Dedifferentiated amniotic fluid mesenchymal stem cell (primary cell): ENCODE measurements around the gene DLG5.
A peak's percentile ranks its signal among the peaks of the same experiment; 100 is the strongest.

ENCODE experiments used
- DNase-seq: peaks from one replicate; pipeline ENCODE4 v3.0.0-alpha.2; 2016; ENCODE audit errors: extremely low spot score

Gene DLG5, protein sequence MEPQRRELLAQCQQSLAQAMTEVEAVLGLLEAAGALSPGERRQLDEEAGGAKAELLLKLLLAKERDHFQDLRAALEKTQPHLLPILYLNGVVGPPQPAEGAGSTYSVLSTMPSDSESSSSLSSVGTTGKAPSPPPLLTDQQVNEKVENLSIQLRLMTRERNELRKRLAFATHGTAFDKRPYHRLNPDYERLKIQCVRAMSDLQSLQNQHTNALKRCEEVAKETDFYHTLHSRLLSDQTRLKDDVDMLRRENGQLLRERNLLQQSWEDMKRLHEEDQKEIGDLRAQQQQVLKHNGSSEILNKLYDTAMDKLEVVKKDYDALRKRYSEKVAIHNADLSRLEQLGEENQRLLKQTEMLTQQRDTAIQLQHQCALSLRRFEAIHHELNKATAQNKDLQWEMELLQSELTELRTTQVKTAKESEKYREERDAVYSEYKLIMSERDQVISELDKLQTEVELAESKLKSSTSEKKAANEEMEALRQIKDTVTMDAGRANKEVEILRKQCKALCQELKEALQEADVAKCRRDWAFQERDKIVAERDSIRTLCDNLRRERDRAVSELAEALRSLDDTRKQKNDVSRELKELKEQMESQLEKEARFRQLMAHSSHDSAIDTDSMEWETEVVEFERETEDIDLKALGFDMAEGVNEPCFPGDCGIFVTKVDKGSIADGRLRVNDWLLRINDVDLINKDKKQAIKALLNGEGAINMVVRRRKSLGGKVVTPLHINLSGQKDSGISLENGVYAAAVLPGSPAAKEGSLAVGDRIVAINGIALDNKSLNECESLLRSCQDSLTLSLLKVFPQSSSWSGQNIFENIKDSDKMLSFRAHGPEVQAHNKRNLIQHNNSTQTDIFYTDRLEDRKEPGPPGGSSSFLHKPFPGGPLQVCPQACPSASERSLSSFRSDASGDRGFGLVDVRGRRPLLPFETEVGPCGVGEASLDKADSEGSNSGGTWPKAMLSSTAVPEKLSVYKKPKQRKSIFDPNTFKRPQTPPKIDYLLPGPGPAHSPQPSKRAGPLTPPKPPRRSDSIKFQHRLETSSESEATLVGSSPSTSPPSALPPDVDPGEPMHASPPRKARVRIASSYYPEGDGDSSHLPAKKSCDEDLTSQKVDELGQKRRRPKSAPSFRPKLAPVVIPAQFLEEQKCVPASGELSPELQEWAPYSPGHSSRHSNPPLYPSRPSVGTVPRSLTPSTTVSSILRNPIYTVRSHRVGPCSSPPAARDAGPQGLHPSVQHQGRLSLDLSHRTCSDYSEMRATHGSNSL (N-terminal part only)

GRCh38 chr10:77926566-77927401 lies at the start of gene DLG5:
Gene DLG5, minus strand, starts transcription at chr10:77926755. Its CDS starts 235 bp downstream, at chr10:77926520.
- peak; percentile 43 for DNase-seq

DNA sequence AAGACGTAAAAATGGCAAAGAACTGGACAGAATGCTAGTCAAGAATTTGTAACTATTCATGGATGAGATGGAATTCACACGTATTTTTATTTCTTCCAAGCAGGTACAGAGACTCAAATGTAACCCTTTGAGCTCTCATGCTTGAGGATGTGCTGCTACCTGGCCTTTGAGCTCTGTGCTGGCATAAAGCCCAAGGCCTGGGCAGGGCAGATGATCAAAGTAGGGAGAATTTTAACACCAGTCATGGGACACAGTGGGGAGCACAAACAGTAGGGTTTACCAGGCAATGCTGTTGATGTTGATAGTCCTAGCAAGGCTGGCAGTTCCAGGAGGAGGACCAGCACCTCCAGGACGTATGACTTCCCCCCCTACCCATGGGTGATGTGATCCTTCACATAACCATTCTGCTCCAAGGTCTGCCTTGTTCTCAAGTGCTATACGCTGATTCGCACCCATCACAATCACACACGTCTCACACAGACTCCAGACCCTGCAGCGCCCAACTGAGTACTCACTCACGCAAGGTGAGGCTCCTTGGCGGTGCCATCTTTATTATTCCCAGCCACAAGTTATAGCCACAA lies 48.6 kb upstream of the DLG5 start:
- DNase-seq = no peak

DNA sequence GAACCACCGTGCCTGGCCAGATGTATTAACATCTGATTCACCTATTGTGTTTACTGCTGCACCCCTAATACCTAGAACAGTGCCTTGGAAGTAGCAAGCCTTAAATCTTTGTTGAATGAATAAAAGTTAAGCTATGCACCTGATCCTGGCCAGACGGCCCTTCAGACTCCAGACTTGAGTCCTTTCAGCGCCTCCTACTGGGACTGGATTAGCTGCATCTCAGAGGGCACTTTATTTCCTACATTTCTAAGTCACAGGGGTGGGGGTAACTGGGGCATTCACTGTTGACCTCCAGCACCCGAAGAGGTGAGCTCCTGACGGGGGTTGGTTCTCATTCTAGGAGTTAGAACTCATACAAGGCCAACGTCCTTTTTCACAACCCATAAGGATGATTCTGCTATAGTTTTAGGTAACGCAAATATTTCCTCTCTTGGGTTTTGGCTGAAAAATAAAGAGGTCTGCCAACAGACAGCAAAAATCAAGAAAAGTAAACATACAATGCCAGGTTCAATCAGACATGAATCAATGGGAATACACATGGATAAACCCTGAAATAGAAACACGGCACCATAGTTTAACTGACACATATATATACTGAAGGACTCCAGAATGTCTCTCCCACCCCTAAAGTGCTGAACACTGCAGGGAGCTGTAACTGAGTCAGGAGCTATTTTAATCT lies 48.0 kb upstream of the DLG5 start:
- no peak for DNase-seq

DNA sequence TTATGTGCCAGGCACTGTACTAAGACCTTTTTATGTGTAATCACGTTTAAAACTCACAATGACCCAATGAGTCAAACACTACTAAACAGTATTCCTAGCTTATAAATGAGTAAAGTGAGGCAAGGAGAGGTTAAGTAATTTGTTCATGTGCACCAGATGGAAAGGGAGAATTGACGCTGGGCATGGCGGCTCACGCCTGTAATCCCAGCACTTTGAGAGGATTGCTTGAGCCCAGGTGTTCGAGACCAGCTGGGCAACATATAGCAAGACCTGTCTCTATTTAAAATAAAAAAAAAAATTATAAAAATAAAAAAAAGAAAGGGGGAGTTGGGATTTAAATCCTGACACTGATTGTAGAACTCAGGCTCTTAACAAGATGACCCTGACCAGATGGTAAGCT lies 46.7 kb upstream of the DLG5 start:
- DNase-seq = no peak

GRCh38 chr10:77972148-77972547 lies 45.6 kb upstream of the DLG5 start:
- no peak for DNase-seq

- no peak for DNase-seq
These were observed 45.2 kb upstream of the DLG5 start for GRCh38 chr10:77971804-77972144.

GRCh38 chr10:77970869-77971803 lies 44.6 kb upstream of the DLG5 start:
- peak; percentile 97 for DNase-seq

GRCh38 chr10:77969114-77969513 lies 42.6 kb upstream of the DLG5 start:
- no peak for DNase-seq

DNA sequence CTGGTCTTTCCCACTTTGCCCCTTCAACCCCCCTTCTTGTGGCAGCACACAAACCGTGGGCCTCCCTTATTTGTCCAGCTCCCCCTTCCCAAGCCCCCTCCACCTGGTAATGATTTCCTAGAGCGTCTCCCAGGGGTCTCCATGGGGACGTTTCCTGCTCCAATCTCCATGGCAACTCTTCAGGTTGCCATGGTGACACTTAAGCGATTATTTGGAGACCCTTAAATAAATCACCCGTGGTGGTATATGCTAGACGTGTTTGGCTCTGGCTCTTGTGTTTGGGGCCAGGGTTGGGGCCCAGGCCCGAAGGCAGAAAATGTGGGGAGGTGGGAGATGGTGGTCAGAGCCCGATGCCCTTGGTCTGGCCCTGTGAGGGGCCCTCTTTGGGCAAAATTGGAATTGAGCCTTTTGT lies 41.1 kb upstream of the DLG5 start:
- DNase-seq = no peak

DNA sequence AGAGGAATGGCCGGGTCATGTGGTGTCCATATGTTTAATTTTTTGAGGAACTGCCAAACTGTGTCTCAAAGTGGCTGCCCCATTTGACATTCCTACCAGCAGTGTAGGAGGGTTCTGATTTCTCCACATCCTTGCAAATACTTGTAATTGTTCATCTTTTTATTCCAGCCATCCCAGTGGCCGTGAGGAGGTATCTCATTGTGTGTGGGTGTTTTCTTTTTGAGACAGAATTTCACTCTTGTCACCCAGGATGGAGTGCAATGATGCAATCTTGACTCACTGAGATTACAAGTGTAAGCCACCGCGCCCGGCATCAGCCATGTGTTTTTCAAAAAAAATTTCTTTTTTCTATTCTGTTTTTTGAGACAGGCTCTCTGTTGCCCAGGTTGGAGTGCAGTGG lies 38.7 kb upstream of the DLG5 start:
- DNase-seq = peak; percentile 85

- DNase-seq = no peak
These were observed 38.3 kb upstream of the DLG5 start for GRCh38 chr10:77964811-77965210.

- no peak for DNase-seq
These were observed 37.3 kb upstream of the DLG5 start for GRCh38 chr10:77963901-77964300.

DNA sequence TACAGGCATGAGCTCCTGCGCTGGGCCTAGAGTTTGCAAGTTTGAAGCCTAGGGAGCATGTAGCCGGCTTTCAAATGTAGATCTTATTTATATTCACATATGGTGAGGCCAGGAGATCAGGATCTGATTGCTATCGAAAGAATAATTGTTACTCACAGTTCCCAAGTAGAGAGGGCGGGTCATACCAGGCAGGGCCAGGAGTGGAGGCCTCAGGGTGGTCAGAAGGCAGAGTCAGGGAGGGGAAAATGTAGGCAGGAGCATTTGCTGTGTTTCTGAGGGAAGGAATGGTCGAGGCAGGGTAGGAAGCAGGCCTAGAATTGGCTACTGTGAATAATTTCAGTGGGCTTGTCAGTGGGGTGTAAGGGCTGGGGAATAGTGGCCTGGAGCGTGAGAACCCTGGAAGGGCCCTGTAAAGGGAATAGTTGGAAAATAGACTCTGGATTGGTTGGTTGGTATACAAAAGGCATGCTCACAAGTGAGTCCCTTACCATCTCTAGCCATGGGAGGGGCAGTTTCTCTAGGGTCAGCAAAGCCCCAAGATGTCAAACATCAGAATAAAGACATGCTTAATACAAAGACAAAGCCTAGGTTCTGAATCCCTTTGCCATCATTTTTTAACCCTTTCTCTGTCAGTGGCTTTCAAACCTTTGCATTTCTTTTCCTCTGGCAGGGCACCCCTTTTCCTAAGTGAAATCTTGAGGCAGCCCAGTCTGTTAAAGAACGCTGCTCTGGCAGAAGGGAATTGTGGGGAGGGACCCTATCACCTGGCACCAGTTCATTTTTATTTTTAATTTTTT lies 36.0 kb upstream of the DLG5 start:
- DNase-seq = no peak

DNA sequence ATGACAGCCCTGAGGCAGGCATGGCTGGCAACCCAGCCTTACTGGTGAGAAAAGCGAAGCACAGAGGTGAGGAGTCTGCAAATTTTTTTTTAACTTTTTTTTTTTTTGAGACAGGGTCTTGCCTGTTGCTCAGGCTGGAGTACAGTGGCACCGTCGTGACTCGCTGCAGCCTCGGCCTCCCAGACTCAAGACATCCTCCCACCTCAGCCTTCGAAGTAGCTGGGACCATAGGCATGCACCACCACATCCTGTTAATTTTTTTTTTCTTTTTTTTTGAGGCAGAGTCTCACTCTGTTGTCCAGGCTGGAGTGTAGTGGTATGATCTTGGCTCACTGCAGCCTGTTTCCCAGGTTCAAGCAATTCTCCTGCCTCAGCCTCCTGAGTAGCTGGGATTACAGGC lies 35.1 kb upstream of the DLG5 start:
- DNase-seq = no peak

- no peak for DNase-seq
These were observed 34.3 kb upstream of the DLG5 start for GRCh38 chr10:77960829-77961329.

- no peak for DNase-seq
These were observed 33.4 kb upstream of the DLG5 start for GRCh38 chr10:77959887-77960455.

DNA sequence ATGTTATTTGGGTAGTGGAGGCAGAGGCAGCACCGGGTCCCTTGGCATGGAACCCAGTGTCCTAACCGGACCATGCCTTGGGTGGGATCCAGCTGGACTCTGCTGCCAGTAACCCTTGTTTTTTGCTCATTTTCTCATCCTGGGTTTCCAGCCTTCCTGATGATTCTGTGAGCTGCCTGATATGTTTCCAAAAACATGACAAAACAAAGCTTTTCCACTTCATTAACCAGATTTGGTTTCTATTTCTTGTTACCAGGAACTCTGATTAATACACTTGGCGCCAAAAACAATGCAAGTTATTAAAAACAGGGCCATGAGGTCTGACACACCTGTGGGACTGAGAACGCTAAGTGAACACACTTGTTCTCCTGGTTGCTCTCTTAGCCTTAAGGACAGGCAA lies 32.8 kb upstream of the DLG5 start:
- no peak for DNase-seq

DNA sequence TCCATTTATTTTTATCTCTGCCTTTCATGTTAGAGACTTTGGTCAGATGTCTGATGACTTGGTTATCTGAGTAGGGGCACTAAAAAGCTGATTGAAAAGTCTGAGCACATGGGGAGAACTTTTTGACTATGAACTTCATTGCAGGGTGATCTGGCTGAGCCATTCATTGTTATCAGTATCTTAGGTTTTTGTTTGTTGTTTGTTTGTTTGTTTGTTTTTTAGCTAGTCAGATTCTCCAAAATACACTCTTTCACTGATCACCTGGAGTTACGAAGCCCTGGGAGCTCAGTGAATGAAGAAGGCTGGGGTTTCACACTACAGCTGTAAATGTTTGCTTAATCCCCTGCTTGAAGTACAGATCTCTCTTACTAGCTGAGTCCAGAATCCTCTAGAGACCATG lies 28.6 kb upstream of the DLG5 start:
- DNase-seq = no peak
